ENCODE data around the gene ATXN1. TPM values are rescaled to one million over a fixed set of nuclear protein-coding genes. Genes with fewer than 3 reads are reported as not detected.

ATXN1 gene
- total and polyA plus RNA-seq, 2 of the 13 experiments (the other 11 are each of a cell fraction or from before 2014, with no cell fraction given), result 20.7 to 39.5 TPM

- TF ChIP-seq LRRFIP1 (CRISPR knock-in tag; conservative IDR thresholded peaks at IDR 0.05), result no peak
- no peak for TF ChIP-seq CEBPZ (IDR thresholded peaks at IDR 0.05; ENCODE audit: low read length)
- TF ChIP-seq SMC3 (IDR thresholded peaks at IDR 0.05; ENCODE audit: low read length), result no peak
- no peak for TF ChIP-seq CCDC6 (CRISPR knock-in tag; IDR thresholded peaks at IDR 0.05)
- 0 out of 2 replicates have a peak, but pooled peaks have one; percentile 57 for TF ChIP-seq ZXDC (CRISPR knock-in tag; IDR thresholded peaks at IDR 0.05)
- TF ChIP-seq MXI1 (IDR thresholded peaks at IDR 0.05; ENCODE audit: borderline replicate concordance, low read depth, low read length), result no peak
- TF ChIP-seq BCL6 (CRISPR knock-in tag; IDR thresholded peaks at IDR 0.05), result peak; percentile 81
Measured at GRCh38 chr6:16717275-16717942, 43.9 kb downstream of the ATXN1 start (continued).
